Lower leg skin (tissue), 3 donors: Measurements from ENCODE around the gene SLCO2B1.

Experiments
- CTCF ChIP-seq, 3 donors: fragments of 450-650 bp; IDR thresholded peaks; one replicate each; pipeline ENCODE4 v1.5.1; 2016; ENCODE audit warnings: antibody characterized with exemption in 3 of 3, mild to moderate bottlenecking in 3 of 3, moderate library complexity in 2 of 3
- POLR2A ChIP-seq, 2 donors: fragments of 450-650 bp; IDR thresholded peaks; one replicate each; pipeline ENCODE4 v1.6.1; 2016 to 2017; ENCODE audit warnings: antibody characterized with exemption in 2 of 2, mild to moderate bottlenecking in 1 of 2, moderate library complexity in 1 of 2

GRCh38 chr11:75230621-75231020 is 79.7 kb downstream of the SLCO2B1 start:
- TF ChIP-seq CTCF (IDR thresholded peaks at IDR 0.05) (no peak), POLR2A (IDR thresholded peaks at IDR 0.05) (no peak)
